HG03342 (cell line): ENCODE measurements around the gene ASAP2.
A peak's percentile ranks its signal among the peaks of the same experiment; 100 is the strongest.

Source experiments
- ATAC-seq: cut with Tn5 transposase; IDR thresholded peaks from one replicate; pipeline ENCODE4 v1.9.1; 2021; ENCODE audit warnings: mild to moderate bottlenecking, moderate library complexity; ENCODE audit not compliant: unreplicated experiment

ASAP2 gene

DNA sequence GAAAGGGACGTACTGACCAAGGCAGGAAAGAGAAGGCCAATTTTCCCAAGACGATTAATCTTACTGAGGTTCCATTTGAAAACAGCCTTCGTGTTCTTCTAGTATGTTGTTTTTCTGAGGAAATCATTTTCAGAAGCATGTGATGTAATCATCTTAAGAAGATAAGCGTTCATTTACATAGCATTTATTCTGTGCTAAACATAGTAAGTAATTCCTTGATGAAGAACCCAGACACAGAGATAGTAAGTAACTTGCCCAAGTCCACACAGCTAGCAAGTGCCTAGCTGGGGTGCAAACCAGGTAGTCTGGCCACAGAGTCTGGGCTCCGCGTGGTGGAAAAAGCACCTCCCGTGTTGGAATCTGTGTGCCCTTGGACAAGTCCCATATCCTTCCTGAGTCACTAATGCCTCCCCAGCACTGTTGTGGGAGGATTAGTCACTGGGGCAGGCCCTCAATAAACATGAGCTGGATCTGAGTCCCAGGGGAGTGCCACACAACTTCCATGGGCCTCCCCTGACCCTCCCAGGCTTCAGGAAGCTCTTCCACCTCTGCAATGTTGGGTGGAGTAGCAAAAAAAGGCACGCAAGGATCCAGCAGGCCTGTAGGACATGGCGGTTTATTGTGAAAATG lies 26.9 kb upstream of the ASAP2 start:
- ATAC-seq, result no peak

DNA sequence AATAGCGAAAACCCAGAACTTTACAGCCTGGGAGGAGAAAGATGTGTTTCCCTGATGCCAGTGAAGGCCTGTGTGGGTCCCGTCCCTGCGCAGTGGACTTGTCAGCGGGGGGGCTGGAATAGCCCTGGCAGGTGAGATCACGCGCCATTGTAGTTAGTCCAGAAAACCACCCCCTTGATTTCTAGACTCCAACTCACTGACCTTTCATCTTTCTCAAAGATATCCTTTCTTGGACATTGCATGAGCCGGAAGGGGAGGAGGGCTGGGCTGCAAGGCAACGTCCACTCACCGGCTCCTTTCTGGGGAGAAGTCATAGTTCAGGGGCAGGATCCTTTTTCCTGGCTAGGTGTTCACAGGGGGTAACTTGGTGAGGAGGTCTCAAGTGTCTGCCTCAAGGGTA lies 22.3 kb upstream of the ASAP2 start:
- ATAC-seq, result no peak

DNA sequence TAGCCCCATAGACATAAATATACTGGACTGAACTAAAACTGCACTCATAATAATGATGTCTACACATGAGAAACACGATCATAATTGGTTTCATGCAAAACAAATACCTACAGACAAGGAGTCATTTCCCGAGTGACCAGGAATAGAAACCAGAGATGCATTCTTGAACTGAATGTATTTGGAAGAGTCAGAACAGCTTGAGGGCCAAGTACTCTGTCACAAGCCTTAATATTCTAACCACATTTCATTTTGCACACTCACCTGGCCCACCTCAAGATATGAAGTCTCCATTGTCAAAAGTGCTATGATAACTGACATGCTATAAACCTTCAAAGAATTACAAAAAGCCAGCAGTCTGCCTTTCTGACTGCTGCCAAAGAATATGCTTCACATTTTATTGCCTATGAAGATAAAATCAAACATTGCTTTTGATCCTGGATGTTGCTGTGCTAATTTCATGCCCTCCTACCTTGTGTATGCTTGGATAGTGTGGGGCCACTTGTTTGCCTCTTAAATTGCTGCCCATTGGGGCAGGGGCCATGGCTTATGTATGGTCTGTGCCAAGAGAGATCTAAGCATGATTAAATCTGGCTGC lies 18.9 kb upstream of the ASAP2 start:
- no peak for ATAC-seq

DNA sequence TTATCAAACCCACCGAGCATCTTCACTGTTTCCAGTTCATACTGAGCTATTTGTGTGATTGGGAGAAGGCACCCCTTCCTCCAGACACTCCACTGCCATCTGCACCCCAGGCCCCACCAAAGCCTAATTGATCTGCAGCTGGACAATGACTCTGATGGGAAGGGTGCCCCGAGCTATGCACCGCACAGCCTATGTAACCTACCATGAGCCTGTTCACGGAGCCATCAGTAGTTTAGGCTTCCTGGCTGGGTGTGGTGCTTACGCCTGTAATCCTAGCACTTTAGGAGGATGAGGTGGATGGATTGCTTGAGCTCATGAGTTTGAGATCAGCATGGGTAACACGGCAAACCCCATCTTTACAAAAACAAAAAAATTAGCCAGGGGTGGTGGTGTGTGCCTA lies 17.8 kb upstream of the ASAP2 start:
- no peak for ATAC-seq

DNA sequence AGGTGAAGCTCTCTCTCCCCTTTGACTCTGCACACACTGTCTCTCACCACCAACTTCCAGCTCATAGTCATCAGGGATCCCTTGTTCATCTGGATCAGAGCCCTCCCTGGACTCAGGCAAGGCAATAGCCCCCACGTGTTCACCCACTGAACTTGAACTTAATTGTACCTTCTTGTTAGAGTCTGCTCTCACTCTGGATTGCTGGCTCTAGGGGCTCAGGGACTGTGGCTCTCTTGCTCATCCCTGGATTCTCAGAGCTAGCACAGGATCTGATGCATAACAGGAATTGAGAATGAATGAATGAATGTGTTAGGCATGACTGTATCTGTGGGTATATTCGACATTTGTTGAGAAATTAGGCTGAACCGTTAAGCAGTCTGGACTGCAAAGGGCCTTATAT lies 16.7 kb upstream of the ASAP2 start:
- no peak for ATAC-seq

DNA sequence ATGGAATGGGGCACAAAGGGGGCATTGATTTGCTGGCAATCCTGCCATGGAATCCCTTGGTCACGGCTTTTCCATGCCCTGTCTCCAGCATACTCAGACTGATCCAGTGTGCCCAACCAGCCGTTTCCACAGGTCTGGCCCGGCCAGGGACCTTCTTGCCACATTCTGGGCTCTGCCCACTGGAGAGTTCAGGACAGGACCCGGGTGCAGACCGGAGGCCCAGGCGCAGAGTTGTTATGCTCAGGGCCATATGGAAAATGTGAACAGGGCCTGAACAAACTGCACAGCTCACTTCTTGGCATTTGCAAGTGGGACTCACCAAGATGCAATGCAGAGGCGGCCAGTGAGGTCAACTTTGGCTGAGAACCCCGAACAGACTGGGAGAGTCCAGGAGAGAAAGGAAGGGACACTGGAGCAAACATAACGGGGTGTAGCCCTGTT lies 15.6 kb upstream of the ASAP2 start:
- ATAC-seq, result no peak

DNA sequence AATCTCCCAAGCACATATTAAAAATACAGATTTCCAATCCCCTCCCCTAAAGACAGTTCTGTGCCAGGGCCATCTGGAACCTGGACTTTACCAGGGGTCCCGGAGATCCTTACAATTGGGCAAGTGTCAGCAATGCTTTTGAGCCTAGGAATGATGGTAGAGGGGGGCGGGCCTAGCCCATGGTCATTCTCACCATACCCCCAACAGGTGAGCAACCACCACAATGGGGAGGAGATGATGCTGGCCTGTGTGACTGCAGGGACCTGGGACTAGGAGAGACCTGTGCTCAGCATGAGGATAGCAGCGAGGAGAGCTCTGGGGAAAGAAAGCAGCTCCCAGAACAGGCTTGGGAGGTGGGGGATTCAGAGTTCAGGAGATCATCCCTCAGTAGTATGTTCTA lies 13.9 kb upstream of the ASAP2 start:
- no peak for ATAC-seq

DNA sequence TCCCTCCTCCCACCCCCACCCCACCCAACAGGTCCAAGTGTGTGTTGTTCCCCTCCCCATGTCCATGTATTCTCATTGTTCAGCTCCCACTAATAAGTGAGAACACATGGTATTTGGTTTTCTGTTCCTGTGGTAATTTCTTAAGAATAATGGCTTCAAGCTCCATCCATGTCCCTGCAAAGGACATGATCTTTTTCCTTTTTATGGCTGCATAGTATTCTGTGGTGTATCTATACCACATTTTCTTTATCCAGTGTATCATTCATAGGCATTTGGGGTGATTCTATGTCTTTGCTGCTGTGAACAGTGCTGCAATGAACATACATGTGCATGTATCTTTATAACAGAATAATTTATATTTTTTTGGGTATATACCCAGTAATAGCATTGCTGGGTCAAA lies 12.3 kb upstream of the ASAP2 start:
- ATAC-seq, result no peak

DNA sequence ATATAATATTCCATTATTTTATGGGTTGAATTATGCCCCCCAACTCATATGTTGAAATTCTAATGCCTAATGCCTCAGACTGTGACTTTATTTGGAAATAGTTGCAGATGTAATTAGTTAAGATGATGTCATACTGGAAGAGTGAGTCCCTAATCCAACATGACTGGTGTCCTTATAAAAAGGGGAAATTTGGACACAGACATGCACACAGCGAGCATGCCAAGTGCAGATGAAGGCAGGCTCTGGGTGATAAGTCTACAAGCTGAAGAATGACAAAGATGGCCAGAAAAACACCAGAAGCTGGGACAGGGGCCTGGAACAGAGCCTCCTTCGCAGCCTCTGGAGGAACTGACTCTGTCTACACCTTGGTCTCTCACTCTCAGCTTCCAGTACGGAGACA lies 10.0 kb upstream of the ASAP2 start:
- no peak for ATAC-seq

DNA sequence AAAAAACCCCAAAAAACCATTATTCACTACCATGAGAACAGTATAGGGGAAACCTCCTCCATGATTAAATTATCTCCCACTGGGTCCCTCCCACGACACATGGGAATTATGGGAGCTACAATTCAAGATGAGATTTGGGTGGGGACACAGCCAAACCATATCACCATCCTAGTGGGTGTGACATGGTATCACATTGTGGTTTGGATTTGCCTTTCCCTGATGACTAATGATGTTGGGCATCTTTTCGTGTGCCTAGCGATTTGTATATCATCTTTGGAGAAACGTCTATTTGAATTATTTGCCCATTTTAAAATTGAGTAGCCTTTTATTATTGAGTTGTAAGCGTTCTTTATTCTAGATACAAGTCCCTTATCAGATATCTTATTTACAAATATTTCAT lies 8.7 kb upstream of the ASAP2 start:
- no peak for ATAC-seq

DNA sequence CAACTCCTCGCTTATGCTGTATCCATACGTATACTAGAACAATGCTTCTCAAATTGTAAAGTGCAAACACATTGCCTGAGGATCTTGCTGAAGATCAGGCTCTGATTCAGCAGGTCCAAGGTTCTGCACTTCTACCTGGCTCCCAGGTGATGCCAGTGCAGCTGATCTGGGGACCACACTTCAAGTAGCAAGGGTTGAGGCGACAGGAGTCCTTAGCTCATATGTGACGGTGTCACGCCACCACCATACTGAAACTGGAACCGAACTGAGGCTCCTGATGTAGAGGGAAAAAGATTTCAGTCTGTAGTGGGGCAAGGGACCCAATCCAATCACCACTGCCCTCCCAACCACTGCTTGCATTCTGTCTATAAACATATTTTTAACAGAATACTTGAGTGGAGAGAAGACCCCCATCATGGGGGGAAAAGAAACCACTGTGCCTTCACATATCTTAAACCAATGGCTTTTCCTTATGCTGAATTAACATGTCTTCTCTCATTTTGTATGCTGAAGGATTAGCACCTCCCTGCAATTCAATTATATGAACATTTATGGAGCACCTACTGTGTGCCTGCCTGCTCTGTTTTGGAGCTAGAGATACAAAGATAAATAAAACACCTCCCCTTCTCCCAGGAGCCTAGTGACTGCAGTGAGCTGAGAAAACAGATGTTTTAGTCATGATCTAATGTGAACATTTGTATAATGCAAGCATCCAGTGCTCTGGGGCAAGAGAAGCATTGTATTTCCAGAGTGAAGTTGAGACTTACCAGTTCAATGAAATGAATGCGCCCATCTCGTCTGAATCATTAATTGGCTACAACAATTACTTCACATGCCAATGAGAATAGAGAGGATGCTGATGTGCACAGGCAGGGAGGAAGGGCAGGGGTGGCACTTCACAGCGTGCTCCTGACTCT lies 6.6 kb upstream of the ASAP2 start:
- ATAC-seq, result no peak

DNA sequence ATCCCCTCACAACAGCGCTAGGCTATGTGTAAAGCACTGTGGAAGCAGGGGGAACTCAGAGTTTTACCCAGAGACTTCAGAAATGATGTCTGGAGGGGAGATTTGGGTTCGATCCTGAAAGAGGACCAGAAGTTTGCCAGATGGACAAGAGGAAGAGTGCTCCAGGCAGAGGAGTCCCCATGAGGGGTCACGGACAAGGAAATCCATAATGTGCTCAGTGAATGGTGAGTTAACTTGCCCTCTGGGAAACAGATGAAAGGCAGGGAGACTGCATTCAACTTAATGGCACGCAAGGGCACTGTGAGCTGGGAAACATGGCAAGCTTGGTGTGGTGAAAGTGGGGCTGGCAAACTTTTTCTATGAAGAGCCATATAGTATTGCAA lies 6.0 kb upstream of the ASAP2 start:
- no peak for ATAC-seq

DNA sequence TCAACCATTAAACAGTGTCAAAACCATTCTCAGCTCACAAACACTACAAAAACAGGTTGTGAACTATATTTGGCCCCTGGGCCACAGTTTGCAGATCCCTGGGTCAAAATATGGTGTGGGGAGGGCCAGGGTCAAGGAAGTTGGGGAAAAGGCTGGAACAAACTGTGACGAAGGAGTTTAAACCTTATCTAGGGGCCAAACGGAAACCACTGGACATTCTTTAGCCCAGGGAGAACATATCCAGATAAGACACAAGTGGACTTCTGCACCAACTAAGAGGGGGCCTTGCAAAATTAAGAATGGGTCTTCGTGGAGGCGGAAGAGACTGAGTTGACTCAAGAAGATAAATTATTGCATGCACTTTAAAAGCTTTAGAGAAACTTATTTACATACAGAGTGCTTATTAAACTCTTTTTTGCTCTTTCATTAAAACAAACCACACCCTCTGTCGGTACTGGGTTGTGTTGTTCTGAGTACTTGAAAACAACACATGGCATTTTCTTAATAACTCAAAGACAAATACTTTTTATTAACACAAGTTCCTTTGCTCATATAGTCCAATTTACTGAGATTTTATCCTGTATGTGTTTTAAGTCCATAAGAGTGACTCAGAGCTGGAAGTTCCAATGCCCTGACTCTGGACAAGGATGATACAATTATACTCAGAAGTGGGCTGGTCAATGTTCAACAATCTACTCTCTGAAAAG lies 5.3 kb upstream of the ASAP2 start:
- ATAC-seq, result no peak

DNA sequence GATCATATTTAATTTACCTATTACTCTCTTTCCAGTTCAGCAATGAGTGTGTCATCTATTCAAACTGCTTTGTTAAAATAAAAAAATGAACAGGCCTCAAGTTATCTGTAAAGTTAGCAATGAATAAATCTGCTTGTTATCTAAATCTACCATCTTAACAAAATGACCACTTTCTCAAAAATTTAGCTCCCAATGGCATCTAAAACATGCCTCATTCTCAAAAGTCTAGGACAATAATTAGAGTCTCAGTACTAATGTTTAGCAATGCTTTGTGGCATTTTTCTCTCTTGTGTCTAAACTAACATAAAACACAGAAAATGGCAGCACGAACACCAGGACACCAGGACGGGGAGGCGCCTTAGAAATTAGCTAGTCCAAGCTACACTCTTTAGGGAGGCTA lies 3.6 kb upstream of the ASAP2 start:
- ATAC-seq, result no peak

DNA sequence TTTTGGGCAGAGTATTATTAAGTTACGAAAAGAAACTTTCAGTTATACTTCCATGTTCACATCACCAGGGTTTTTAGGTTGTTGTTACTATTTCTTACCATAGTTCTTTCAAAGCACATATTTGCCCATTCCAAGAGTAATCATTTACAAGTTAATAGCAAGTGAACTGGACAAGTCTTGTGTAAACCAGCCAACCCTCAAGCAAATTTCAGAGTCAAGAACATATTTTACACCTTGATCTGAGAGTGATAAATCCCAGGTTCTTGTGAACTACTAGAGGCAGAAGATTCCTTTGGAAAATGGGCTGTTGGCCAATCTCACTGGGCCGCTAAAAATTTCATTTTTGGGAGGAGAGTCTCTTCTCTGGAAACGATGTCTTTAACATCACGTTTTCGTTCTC lies 2.7 kb upstream of the ASAP2 start:
- no peak for ATAC-seq

DNA sequence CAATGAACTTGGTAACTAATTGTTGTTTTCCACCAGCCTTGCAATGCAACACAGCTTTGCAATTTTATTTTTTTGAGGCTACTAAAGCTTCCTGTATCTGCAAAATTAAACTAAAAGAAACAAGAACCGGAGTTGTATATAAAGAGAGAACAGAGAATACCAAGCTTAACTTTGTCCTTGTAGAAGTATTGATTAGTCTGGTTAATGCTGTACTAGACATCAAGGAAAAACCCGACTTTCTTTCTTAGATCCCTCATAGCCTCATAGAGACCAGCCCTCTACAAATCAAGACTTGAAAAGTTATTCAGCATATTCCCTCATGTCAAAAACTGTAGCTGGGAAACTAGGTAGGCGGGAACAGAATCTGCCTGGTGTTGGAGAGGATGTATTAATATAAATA lies 1.7 kb upstream of the ASAP2 start:
- ATAC-seq, result no peak

DNA sequence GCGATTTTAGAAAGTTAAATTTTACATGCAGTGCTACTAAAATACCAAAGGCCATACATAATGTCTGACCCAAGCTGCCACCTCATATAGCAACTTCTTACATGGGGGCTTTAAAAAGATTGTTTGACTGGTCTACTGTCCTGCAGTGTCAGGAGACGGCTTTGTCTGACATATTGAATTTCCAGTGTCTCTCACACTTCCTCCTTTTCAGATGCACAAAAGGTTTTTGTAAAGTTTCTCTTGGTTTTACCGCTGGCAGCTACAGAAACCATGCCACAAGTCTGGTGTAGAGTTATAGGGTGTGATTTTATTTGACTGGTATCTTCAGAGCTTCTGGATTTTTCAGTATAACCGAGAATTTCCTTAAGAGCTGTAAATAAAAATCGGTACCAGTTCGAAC lies 1.1 kb upstream of the ASAP2 start:
- no peak for ATAC-seq

DNA sequence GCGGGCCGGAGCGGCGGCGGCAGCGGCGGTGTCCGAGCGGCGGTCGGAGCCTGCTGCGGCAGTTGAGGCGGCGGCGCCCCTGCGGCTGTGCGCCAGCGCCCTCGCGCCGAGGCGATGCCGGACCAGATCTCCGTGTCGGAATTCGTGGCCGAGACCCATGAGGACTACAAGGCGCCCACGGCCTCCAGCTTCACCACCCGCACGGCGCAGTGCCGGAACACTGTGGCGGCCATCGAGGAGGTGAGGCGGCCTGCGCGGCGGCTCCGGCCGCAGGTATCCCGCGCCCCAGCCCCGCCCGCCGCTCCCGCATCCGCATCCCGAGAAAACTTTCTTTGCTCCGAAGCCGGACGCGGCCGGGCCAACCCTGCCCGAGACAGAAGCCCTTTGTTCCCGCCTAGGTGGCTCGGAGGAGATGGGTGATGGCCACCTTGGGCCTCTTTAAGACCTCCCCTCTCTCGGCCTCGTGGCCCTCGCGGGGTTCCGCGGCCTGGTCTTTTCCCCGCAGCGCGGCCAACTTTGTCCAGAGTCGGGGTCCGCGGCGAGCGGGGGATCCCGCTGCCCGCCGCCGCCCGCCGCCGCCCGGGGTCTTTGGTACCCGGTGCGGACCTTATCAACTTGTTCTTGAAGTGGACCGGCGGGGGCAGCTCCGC lies 504 bp downstream of the ASAP2 start:
- ATAC-seq, result peak; percentile 22

DNA sequence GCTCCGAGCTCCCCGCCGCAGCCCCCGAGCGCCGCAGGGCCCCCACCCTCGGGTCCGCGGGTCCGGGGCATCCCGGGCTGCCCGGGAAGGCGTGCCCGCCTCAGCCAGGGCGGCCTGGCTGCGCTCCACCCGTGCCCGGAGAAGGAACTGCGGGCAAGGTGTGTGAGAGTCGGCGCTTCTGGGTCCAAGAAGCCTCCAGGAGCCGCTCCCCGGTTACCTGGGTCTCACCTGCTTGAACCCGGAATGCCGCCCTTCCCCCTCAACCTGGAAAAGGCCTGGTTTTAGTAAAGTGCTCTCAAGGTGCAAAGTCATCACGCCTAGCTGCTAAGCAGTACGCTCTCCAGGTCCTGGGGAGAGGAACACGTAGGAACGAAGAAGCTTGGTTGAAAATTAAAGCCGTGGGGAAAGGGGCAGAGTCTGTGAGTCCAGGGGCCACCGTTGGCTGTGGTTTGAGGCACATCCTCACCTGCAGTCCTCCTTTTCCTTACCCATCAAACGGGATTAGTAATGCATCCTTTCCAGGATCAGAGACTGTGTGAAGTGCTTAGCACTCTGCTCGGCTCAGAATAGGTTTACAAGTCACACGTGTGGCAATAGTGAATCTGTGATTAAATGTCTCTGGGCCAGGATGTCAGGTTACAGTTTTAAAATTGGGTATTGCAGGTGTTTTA lies 1.2 kb downstream of the ASAP2 start:
- no peak for ATAC-seq

DNA sequence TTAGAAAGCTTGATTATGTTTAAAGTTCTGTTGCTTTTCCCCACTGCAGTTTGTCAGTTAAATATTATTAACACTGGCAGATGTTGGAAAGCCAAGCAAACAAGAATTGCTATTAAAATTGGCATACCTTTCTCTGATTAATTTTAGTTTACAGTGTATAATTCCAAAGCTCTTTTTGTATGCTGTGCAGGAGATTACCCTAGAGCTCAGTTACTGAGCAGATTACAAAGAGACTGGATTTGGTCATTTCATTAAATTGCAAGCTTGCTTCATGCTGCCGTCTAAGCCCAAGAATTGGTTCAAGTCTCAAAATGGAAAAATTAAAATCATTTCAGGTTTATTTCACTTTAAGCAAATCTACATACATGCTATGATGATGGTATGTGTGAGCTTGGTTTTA lies 2.3 kb downstream of the ASAP2 start:
- no peak for ATAC-seq

DNA sequence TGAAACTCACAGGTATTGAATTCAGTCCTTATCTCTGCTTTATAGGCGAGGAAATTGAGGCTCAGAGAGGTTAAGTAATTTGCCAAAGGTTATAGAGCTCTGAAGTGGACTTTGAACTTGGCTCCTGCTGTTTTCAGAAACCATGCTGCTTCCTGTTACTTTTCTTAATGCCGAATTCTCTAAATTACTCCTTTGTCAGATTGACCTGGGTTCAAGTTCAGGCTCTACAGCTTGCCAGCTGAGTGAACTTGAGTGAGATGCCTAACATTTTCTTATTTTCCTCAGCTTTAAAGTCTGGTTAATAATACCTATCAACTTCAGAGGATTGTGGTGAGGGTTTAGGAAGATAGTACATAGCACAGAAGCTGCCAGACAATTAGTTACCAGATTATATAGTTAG lies 3.4 kb downstream of the ASAP2 start:
- no peak for ATAC-seq
